H1 (cell line): Measurements from ENCODE around the gene FEM1C.

Experiments
- EZH2 ChIP-seq: fragments of 200-600 bp; sonication (generic); IDR thresholded peaks from 2 replicates; pipeline ENCODE4 v1.7.1; 2012; ENCODE audit warnings: low read depth, mild to moderate bottlenecking, moderate library complexity, low read length, inconsistent platforms; ENCODE audit not compliant: severe bottlenecking
- POLR2A ChIP-seq, 2 experiments: IDR thresholded peaks; 1 replicate in 1 of 2; 2 replicates in 1 of 2; pipeline ENCODE4 v1.6.1; 2011; ENCODE audit warnings: low read depth in 2 of 2, low read length in 2 of 2, mild to moderate bottlenecking in 2 of 2; ENCODE audit errors: control extremely low read depth in 1 of 2
- RXRA ChIP-seq: IDR thresholded peaks from 2 replicates; pipeline ENCODE4 v1.6.1; 2011; ENCODE audit warnings: low read depth, mild to moderate bottlenecking, low read length, moderate library complexity; ENCODE audit not compliant: insufficient read depth
- SIX5 ChIP-seq: IDR thresholded peaks from 2 replicates; pipeline ENCODE4 v1.6.1; 2011; ENCODE audit warnings: mild to moderate bottlenecking, low read depth, low read length
- USF2 ChIP-seq: IDR thresholded peaks from 2 replicates; pipeline ENCODE4 v1.6.1; 2011; ENCODE audit warnings: low read length, improper control_type of control experiment
- ZNF274 ChIP-seq: IDR thresholded peaks from 2 replicates; pipeline ENCODE4 v1.7.0; 2012; ENCODE audit warnings: low read length, borderline replicate concordance; ENCODE audit errors: extremely low read depth
- TF ChIP-seq, protein P1 (sequence below), 3 experiments: IDR thresholded peaks; 1 replicate in 2 of 3; 2 replicates in 1 of 3; pipeline versions ENCODE4 v1.5.1 to v1.6.1; 2011; ENCODE audit warnings: low read length in 3 of 3, mild to moderate bottlenecking in 3 of 3, inconsistent platforms in 2 of 3, low read depth in 1 of 3, moderate library complexity in 1 of 3; ENCODE audit not compliant: insufficient read depth in 1 of 3; ENCODE audit errors: control extremely low read depth in 1 of 3

DNA sequence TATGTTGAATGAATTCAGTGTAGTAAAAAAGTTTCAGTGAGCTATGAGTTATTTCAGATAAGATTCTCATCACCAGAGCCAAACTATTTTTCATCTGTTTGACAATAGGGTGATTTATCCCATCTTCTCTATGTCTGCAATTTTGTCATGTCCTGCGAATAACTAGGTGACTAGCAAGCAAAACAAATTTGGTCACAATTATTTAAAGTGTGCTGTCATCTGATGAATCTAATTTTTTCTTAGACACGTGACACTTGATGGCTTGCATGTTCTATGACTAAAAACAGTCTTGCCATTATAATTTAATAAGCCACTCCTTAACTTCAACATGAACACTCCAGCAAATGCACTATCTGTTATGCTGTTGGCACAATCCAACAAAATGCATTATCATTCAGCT, 35.0 kb downstream of the FEM1C start:
- TF ChIP-seq, protein P1, sequence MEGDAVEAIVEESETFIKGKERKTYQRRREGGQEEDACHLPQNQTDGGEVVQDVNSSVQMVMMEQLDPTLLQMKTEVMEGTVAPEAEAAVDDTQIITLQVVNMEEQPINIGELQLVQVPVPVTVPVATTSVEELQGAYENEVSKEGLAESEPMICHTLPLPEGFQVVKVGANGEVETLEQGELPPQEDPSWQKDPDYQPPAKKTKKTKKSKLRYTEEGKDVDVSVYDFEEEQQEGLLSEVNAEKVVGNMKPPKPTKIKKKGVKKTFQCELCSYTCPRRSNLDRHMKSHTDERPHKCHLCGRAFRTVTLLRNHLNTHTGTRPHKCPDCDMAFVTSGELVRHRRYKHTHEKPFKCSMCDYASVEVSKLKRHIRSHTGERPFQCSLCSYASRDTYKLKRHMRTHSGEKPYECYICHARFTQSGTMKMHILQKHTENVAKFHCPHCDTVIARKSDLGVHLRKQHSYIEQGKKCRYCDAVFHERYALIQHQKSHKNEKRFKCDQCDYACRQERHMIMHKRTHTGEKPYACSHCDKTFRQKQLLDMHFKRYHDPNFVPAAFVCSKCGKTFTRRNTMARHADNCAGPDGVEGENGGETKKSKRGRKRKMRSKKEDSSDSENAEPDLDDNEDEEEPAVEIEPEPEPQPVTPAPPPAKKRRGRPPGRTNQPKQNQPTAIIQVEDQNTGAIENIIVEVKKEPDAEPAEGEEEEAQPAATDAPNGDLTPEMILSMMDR (IDR thresholded peaks at IDR 0.05; ENCODE audit: control extremely low read depth in 1 of 3, insufficient read depth in 1 of 3, low read depth in 1 of 3, low read length in 3 of 3) = no peak
- no peak for TF ChIP-seq ZNF274
- no peak for TF ChIP-seq POLR2A (IDR thresholded peaks at IDR 0.05; ENCODE audit: control extremely low read depth in 1 of 2, low read depth in 2 of 2, low read length in 2 of 2)
- no peak for TF ChIP-seq SIX5
- TF ChIP-seq EZH2 = no peak
- TF ChIP-seq USF2 = no peak
- no peak for TF ChIP-seq RXRA
